SH-SY5Y (cell line): ENCODE data around the gene LTBP1.

ENCODE experiments used
- GATA2 ChIP-seq: IDR thresholded peaks from 2 replicates; pipeline ENCODE4 v1.6.1; 2011; ENCODE audit warnings: mild to moderate bottlenecking, low read depth, low read length
- GATA3 ChIP-seq: IDR thresholded peaks from 2 replicates; pipeline ENCODE4 v1.6.1; 2011; ENCODE audit warnings: low read depth, mild to moderate bottlenecking, low read length, moderate library complexity

The LTBP1 gene

GRCh38 chr2:33371304-33372090, 424.7 kb downstream of the LTBP1 start:
- TF ChIP-seq GATA3 (no peak), GATA2 (no peak)

DNA sequence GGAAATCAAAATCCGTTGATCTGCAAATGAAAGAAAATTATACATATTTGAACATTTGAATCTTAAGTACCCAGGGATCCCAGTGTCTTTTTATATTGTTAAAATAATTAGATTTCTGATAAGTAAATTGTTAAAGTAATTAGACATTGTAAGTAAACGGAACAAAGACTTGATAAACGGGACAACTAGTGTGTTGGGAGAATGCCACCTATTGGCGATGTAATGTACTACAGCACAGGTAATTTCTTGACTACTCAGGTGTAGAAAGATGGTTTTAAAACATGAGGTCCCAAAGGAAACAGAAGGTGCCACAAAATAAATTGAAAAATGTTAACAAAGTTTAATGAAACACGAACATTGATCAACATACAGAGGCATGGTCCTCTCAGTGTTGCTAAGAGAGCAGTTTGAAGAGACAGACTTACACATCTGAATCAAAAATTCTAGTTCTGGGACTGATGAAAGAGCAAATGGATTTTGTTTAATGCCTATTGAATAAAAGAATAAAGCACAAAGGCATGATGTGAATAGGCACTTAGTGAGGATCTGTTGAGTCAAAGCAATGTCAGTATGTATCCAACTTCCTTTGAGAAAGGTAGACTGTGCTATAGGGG, 426.3 kb downstream of the LTBP1 start:
- no peak for TF ChIP-seq GATA2
- TF ChIP-seq GATA3: peak; percentile 8; the same call in 1 of the 2 replicates

- TF ChIP-seq GATA2 (no peak), GATA3 (no peak)
These were observed 427.2 kb downstream of the LTBP1 start for GRCh38 chr2:33373986-33374385.

- TF ChIP-seq GATA2 (no peak), GATA3 (no peak)
These were observed 428.3 kb downstream of the LTBP1 start for GRCh38 chr2:33375054-33375453.

GRCh38 chr2:33377048-33377447, 430.3 kb downstream of the LTBP1 start:
- TF ChIP-seq GATA3 (no peak), GATA2 (no peak)

- TF ChIP-seq GATA3 (no peak), GATA2 (no peak)
These were observed 431.9 kb downstream of the LTBP1 start for GRCh38 chr2:33378556-33379210.

GRCh38 chr2:33380001-33380609, 433.4 kb downstream of the LTBP1 start:
- TF ChIP-seq GATA2 (no peak), GATA3 (no peak)

DNA sequence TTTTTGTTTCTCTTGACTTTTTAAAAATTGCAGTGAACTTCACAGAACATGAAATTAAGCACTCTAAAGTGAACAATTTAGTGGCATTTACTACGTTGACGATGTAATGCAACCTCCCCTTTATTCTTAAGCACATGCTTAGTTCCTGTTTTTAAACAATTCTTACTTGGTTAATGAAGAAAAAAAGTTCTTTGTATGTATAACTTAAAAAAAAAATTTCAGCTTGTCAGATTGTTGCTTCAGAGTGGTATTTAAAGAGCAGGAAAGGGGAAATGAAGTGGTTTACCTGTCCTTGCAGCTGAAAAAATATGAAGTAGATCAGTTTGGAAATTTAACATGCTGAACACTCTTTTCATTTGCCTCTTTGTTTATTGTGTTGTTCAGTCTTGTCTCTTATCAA, 434.0 kb downstream of the LTBP1 start:
- TF ChIP-seq GATA2 (no peak), GATA3 (no peak)

DNA sequence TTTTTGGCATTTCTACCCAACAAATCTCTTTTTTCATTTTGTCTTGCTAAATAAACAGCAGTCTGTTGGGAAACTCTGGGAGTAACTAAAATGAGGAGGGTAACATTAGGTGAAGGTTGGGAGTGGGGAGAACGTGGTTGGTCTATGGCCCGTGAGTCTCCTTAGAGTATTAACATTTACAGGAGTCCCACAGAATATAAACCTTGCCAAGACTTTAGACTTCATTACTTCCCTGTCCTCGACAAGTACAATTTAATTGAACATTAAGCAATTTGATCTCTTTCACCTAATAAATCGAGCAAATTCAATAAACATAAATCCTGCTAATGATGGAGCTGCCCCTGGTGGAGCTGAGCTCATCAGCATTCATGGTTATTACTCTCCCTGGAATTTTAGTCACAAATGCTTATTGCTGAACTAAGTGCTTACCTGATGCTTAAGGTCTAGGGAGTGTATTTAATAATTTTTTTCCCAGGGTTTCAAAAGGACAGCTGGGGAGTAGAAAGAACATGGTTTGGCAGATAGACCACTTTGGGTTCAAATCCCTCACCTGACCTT, 434.6 kb downstream of the LTBP1 start:
- no peak for TF ChIP-seq GATA3
- no peak for TF ChIP-seq GATA2

DNA sequence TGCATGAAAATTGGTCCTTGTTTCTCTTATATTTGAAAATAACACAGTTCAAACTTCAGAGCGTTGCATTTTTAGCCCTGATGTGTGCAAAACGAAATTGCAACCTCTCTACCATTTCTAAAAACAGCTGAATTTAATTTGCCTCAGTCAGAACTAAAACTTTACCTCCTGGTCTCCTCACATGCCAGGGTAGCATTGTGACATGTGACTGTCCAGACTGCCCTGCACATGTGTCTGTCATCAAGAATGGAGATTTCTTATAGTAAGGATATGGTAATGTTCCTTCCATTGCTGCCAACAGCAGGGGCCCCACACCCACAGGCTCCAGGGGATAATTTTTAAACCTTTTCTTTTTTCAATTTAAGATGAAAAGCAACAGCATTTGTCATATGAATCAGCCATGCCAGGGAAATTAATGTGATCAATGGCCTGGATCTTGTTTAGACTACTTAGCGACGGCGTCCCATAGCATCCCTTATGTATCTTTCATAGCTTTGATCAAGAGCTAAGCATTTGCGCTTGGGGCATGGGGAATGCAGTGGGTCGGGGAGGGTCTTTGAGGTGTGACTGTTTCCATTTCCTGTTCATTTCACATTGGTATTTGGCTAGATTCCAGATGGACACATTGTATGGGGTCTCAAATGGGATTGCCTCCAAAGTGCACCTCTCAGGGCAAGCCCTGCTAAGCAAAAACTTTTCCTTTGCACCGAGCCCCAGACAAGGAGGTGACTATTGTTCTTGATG, 437.3 kb downstream of the LTBP1 start:
- TF ChIP-seq GATA2: no peak
- TF ChIP-seq GATA3: no peak

- no peak for TF ChIP-seq GATA3
- TF ChIP-seq GATA2: no peak
These were observed 437.8 kb downstream of the LTBP1 start for GRCh38 chr2:33384599-33384961.

- TF ChIP-seq GATA3: no peak
- TF ChIP-seq GATA2: no peak
These were observed 442.2 kb downstream of the LTBP1 start for GRCh38 chr2:33388996-33389395.

- TF ChIP-seq GATA3 (no peak), GATA2 (no peak)
These were observed 444.9 kb downstream of the LTBP1 start for GRCh38 chr2:33391529-33392255.

DNA sequence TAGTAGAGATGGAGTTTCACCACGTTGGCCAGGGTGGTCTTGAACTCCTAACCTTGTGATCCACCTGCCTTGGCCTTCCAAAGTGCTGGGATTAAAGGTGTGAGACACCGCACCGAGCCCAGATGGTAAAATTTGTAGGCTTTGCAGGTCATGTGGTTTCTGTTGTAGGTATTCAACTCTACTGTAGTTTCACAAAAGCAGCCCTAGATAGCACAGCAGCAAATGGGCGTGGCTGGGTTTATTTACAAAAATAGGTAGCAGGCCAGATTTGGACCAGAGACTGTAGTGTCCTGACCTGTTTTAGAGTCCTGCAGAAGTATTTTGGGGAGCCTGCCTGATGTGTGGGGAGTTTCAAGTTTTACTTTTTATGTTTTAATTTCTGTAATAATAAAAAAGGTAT, 445.6 kb downstream of the LTBP1 start:
- TF ChIP-seq GATA3: no peak
- no peak for TF ChIP-seq GATA2

DNA sequence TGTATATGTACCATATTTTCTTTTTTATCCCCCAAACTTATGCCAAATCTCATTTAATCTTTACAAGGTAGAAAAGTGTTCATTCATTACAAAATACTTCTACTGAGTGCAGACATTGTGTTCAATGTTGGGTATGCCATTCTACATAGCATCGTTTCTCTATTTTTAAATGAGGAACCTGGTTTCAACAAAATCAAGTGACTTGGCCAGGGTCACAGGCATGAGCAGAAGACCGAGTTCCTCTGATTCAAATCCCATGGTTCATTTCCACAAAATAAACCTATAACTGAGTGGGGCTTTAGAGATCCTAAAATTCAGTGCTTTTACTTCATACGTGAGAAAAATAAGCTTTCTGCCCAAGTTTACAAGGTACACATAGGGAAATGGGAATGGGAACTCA, 448.3 kb downstream of the LTBP1 start:
- TF ChIP-seq GATA2: no peak
- no peak for TF ChIP-seq GATA3
